Measurements from ENCODE around the gene ZNF76.

The ZNF76 gene

DNA sequence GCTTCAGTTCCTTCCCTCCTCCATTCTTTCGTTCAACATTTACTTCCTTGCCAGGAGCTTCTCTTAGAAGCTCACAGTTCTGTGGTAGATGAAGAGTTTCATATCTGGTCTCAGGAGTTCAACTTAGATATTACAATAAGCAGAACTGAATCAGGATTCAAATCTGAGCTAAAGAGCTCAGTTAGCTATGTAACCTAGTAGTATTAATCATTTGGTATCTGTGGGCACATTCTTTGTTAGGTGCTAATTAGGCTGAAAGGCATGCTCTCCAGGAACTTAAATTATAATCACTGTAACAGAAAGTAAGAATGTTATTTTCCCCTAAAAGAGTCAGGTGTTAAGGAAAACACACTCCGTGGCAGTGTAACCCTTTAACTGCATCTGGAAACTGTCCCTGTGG is 8.4 kb downstream of the ZNF76 start:
- TF ChIP-seq EZH2phosphoT487 (IDR thresholded peaks at IDR 0.05; ENCODE audit: low read length) (no peak), EZH2 (optimal IDR thresholded peaks at IDR 0.05; ENCODE audit: low read depth, low read length) (no peak)
- TF ChIP-seq, protein P1, sequence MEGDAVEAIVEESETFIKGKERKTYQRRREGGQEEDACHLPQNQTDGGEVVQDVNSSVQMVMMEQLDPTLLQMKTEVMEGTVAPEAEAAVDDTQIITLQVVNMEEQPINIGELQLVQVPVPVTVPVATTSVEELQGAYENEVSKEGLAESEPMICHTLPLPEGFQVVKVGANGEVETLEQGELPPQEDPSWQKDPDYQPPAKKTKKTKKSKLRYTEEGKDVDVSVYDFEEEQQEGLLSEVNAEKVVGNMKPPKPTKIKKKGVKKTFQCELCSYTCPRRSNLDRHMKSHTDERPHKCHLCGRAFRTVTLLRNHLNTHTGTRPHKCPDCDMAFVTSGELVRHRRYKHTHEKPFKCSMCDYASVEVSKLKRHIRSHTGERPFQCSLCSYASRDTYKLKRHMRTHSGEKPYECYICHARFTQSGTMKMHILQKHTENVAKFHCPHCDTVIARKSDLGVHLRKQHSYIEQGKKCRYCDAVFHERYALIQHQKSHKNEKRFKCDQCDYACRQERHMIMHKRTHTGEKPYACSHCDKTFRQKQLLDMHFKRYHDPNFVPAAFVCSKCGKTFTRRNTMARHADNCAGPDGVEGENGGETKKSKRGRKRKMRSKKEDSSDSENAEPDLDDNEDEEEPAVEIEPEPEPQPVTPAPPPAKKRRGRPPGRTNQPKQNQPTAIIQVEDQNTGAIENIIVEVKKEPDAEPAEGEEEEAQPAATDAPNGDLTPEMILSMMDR (IDR thresholded peaks at IDR 0.05; ENCODE audit: low read length): no peak
- H3K9ac ChIP-seq (ENCODE audit: low read length): no peak overlapping the region
- no peak overlapping the region for H2AFZ ChIP-seq (ENCODE audit: low read length)
- H3K27me3 ChIP-seq (replicated peaks; ENCODE audit: insufficient read depth, low read length): no peaks in the 10 kb centered on the region
- peaks cover 9% of the 10 kb centered on the region; the same call in 1 of the 2 replicates for H3K79me2 ChIP-seq (ENCODE audit: low read length)
- H3K9me3 ChIP-seq (replicated peaks; ENCODE audit: insufficient read depth, low read length): no peaks in the 10 kb centered on the region
- H4K20me1 ChIP-seq (ENCODE audit: insufficient read depth, low read length): no peaks in the 10 kb centered on the region
- H3K4me1 ChIP-seq (ENCODE audit: low read length): 0 out of 2 replicates have a peak, but pooled peaks cover 5% of the 10 kb centered on the region
- DNase-seq: no peak
- no peaks in the 10 kb centered on the region for H3K9me2 ChIP-seq (replicated peaks; ENCODE audit: insufficient read depth, low read length)
- no peaks in the 10 kb centered on the region for H3F3A ChIP-seq (ENCODE audit: insufficient read depth, low read length)
- no peaks in the 10 kb centered on the region for H3K36me3 ChIP-seq (replicated peaks; ENCODE audit: insufficient read depth, low read length)
- no peak overlapping the region for H3K4me2 ChIP-seq (ENCODE audit: low read depth, low read length)
- H3K4me3 ChIP-seq (ENCODE audit: low read length): no peak overlapping the region
- H3K27ac ChIP-seq (ENCODE audit: low read length): no peak overlapping the region

DNA sequence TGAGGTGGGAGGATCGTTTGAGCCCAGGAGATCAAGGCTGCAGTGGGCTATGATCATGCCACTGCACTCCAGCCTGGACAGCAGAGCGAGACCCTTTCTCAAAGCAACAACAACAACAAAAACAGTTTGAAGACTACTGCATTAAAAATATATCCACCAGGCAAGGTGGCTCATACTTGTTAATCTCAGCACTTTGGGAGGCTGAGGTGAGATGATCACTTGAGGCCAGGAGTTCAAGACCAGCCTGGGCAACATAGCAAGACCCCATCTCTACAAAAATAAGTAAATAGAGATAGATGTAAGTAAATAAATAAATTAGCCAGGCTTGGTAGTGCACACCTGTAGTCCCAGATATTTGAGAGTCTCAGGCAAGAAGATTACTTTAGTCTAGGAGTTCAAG is 12.5 kb downstream of the ZNF76 start:
- no peaks in the 10 kb centered on the region for H3K27me3 ChIP-seq (replicated peaks; ENCODE audit: insufficient read depth, low read length)
- H3K9me3 ChIP-seq (replicated peaks; ENCODE audit: insufficient read depth, low read length): no peaks in the 10 kb centered on the region
- no peak overlapping the region for H3K27ac ChIP-seq (ENCODE audit: low read length)
- no peak overlapping the region for H3K9ac ChIP-seq (ENCODE audit: low read length)
- H3K4me3 ChIP-seq (ENCODE audit: low read length): no peak overlapping the region
- H3K79me2 ChIP-seq (ENCODE audit: low read length): no peaks in the 10 kb centered on the region
- no peak overlapping the region for H2AFZ ChIP-seq (ENCODE audit: low read length)
- TF ChIP-seq, protein P1 (IDR thresholded peaks at IDR 0.05; ENCODE audit: low read length): no peak
- TF ChIP-seq EZH2phosphoT487 (IDR thresholded peaks at IDR 0.05; ENCODE audit: low read length) (no peak), EZH2 (optimal IDR thresholded peaks at IDR 0.05; ENCODE audit: low read depth, low read length) (no peak)
- H3K4me1 ChIP-seq (ENCODE audit: low read length): no peaks in the 10 kb centered on the region
- H3K36me3 ChIP-seq (replicated peaks; ENCODE audit: insufficient read depth, low read length): no peaks in the 10 kb centered on the region
- H3F3A ChIP-seq (ENCODE audit: insufficient read depth, low read length): no peaks in the 10 kb centered on the region
- H3K4me2 ChIP-seq (ENCODE audit: low read depth, low read length): no peak overlapping the region
- H3K9me2 ChIP-seq (replicated peaks; ENCODE audit: insufficient read depth, low read length): no peaks in the 10 kb centered on the region
- H4K20me1 ChIP-seq (ENCODE audit: insufficient read depth, low read length): no peaks in the 10 kb centered on the region
- DNase-seq: no peak

DNA sequence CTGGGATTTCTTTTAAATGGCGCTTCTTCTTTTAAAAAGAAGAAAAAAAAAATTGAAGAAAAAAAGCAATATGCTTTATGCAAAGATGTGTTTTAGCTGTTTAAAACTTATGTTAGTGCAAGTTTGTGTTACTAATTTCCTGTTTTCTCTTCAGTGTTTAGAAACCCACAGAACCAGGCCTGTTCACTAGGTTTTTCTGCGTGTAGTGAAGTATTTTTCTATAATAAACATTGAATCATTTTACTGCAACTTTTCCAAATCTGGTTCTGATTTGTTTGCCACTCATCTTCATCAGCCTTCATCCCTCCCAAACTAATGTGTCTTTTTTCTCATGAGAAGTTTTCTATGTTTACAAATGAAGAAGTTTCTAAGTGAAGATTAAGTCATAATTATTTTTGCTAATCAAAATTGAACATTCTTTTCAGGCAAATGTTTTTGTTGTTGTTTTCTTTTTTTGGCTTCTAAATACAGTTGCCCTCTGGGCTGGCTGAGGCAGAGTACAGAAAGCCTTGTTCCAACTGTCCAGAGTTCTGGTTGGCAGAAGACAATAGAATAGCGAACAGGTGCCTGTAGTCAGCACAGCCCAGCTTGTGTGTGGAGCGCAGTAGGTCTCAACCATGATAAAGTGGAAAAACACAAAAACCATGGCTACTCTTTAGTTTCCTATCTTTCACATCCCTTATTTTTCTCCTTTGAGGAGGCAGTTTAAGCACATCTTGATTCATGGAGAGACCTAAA is 14.5 kb downstream of the ZNF76 start:
- Histone ChIP-seq H3K9ac (ENCODE audit: low read length) (no peak overlapping the region), H3K27ac (ENCODE audit: low read length) (no peak overlapping the region), H3K36me3 (replicated peaks; ENCODE audit: insufficient read depth, low read length) (no peaks in the 10 kb centered on the region), H3K4me3 (ENCODE audit: low read length) (no peak overlapping the region), H3K9me3 (replicated peaks; ENCODE audit: insufficient read depth, low read length) (no peaks in the 10 kb centered on the region), H3K27me3 (replicated peaks; ENCODE audit: insufficient read depth, low read length) (no peaks in the 10 kb centered on the region), H2AFZ (ENCODE audit: low read length) (no peak overlapping the region), H3K4me1 (ENCODE audit: low read length) (no peaks in the 10 kb centered on the region), H3F3A (ENCODE audit: insufficient read depth, low read length) (no peaks in the 10 kb centered on the region), H3K9me2 (replicated peaks; ENCODE audit: insufficient read depth, low read length) (no peaks in the 10 kb centered on the region), H3K79me2 (ENCODE audit: low read length) (no peaks in the 10 kb centered on the region), H4K20me1 (ENCODE audit: insufficient read depth, low read length) (no peaks in the 10 kb centered on the region), H3K4me2 (ENCODE audit: low read depth, low read length) (no peak overlapping the region)
- no peak for DNase-seq
- TF ChIP-seq, protein P1 (IDR thresholded peaks at IDR 0.05; ENCODE audit: low read length): no peak
- TF ChIP-seq EZH2 (optimal IDR thresholded peaks at IDR 0.05; ENCODE audit: low read depth, low read length) (no peak), EZH2phosphoT487 (IDR thresholded peaks at IDR 0.05; ENCODE audit: low read length) (no peak)

All from MM.1S (cell line).